Mammary epithelial cell (primary cell): ENCODE data around the gene ATXN10.

ENCODE experiments used
- CTCF ChIP-seq, 2 donors: IDR thresholded peaks in 1 of 2; conservative IDR thresholded peaks in 1 of 2; 2 replicates each; pipeline ENCODE4 v1.5.1; 2011 to 2012; ENCODE audit warnings: inconsistent platforms in 2 of 2, low read length in 2 of 2, mild to moderate bottlenecking in 2 of 2, control low read depth in 1 of 2, low read depth in 1 of 2; ENCODE audit not compliant: insufficient read depth in 1 of 2; ENCODE audit errors: extremely low read depth in 1 of 2
- EZH2 ChIP-seq: IDR thresholded peaks from 2 replicates; pipeline ENCODE4 v1.6.1; 2012; ENCODE audit warnings: low read length, inconsistent platforms, borderline replicate concordance

- TF ChIP-seq CTCF (conservative IDR thresholded peaks at IDR 0.05 in 1 of 2, IDR thresholded peaks at IDR 0.05 in 1 of 2; ENCODE audit: extremely low read depth in 1 of 2, insufficient read depth in 1 of 2, low read depth in 1 of 2, low read length in 2 of 2), result no peak
- no peak for TF ChIP-seq EZH2
Observed at GRCh38 chr22:45871721-45872120, 200.1 kb downstream of the ATXN10 start.
